Measurements from ENCODE around the gene KDSR.
"Not testable (repeated sequence)": the region's sequence is repeated elsewhere in the genome, so short reads cannot be mapped to it uniquely, and the experiment has no call there.

KDSR gene

DNA sequence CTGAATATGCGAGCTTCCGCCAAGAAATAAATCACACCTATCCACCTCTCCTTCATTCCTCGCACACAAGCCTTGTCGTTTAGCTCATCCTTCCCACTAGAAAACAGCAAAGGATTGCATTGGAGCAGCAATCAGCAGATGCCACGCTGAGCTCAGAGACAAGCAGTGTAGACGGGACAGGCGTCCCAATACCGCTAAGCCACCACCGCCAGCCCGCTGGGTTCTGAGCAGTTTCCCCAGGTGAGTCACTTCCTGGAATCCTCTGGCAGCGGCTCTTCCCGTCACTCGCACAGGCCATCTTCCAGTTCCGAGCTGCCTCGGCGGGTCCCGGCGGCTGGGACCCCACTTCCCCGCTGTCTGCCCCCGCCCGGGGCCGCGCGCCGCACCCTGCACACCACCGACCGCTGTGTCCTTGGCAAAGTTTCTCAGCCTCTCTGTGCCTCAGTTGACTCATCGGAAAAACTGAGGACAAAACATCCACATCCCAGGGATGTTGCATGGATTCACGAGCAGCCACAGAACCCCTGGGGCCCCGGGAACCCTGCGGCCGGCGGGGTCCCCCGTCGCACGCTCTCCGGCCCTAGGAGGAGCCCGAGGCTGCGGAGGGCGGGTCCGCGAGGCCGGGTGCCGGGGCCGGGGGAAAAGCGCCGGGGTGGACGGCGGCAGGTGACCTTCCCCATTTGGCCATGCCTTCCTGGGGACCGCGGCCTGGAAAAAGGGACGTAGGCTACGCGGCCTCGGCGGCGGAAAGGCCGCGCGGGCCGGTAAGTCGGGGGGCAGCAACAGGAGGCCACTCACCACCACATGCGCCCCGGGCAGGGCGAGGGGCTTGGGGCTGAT lies 573 bp downstream of the KDSR start:
- in situ Hi-C loops (cut with MboI; ENCODE audit: low sequenced_read_pairs) = no loop called here

DNA sequence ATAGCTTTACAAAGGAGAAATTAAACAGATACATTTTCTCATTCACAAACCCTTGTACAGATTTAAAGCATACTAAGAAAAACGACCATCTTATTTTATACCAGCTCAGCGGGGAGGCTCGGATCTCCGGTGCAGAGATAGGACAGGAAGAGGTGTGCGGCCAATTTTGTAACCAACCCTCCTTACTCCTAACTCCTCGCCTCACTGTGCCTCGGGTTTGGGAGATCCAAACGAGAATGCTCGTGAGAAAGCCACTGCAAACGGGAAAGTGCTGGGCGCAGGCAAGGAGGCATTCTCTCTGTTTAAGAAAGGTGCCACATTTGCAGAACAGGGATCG lies 1.2 kb downstream of the KDSR start:
- in situ Hi-C loops (cut with MboI; ENCODE audit: low sequenced_read_pairs) = no loop called here

DNA sequence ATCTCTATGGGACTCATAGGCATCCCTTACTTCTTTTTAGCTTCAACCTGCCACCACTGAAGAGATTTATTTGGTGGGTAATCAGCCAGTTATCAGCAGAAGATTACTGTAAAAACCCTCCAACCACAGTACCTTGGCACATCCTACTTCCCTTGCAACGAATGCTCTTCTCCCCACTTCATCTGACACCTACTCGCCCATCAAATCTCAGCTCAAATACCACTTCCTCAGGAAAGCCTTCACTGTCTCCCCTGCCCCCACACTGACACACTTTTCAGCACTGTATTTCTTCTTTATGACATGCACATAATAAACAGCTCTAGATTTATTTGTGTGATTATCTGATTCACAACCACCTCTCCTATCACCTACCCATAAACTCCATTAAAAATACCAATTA lies 3.1 kb downstream of the KDSR start:
- in situ Hi-C loops (cut with MboI; ENCODE audit: low sequenced_read_pairs) = no loop called here

DNA sequence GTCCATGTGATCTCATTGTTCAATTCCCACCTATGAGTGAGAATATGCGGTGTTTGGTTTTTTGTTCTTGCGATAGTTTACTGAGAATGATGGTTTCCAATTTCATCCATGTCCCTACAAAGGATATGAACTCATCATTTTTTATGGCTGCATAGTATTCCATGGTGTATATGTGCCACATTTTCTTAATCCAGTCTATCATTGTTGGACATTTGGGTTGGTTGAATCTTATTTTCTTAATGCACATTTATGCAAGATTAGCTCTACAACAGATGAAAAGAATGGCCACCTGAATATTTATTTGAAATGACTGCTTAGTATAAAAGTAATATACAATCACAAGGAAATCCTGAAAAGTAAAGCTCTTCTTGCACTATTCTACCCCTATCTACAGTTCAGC lies 3.6 kb downstream of the KDSR start:
- in situ Hi-C loops (cut with MboI; ENCODE audit: low sequenced_read_pairs) = not testable (repeated sequence)

DNA sequence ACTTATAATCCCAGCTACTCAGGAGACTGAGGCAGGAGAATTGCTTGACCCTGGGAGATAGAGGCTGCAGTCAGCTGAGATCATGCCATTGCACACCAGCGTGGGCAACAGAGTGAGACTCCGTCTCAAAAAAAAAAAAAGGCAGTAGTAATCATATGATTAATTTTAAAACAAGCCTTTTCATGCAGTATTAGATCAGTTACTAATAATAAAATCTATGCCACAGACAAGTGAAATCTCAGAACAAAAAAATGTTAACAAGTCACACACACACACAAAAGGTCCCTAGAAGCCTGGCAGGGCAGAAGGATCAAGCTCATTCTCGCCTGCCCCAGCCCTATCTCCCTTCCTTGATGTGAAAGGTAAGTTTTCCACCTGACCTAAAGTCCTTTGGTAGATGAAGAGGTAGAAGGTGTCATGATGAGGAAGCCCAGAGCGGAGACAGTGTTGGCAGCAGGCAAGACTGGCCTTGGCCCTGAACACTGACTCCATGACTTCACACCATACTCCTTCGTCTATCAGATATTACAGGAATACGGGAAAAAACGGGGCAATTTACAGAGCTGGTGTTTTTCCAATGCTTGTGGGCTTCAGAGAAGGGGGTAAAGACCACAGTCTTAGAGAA lies 10.6 kb downstream of the KDSR start:
- in situ Hi-C loops (cut with MboI; ENCODE audit: low sequenced_read_pairs) = no loop called here

DNA sequence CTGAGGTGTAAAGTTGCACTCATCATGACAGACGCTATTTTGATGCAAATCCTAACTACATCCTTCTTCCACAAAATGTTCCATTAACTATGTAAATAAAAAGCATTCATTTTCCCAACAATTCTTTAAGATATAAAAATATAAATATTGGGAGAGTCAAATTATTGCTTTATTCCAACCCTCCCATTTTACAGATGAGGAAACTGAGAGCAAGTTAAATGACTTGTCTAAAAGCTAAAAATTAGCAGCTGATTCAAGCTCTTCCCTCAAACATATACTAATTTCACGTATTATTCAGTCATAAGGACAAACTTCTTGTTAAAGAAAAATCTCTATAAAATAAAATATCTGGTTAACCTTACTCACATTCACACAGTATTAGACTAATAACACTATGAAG lies 16.8 kb downstream of the KDSR start:
- in situ Hi-C loops (cut with MboI; ENCODE audit: low sequenced_read_pairs) = no loop called here

DNA sequence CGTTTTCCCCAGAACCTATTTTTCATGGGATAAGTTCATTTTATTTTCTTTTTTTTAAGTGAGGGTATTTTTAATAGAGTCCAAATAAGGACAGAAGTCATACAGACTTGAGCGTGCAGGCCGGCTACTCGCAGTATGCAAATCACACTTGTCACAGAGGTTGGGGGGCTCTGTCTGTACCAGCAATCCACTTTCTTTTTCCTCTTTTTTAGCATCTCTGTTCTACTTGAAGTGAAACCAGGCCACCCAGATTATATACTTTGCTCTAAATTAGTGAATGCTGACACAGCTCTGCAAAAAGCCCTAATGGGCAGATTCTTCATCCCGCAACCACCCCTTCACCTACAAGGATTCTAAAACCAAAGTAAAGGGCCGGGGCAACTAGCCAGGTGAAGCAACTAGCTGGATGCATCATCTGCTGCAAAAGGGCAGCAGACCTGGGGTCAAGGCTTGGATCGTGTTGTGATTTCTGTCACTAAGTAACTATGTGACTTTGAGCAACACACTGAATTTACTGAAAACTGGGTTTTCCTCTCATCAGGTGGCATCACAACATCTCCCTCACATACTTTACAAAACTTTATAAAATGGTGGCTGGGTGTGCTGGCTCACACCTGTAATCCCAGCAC lies 18.4 kb downstream of the KDSR start:
- in situ Hi-C loops (cut with MboI; ENCODE audit: low sequenced_read_pairs) = no loop called here

DNA sequence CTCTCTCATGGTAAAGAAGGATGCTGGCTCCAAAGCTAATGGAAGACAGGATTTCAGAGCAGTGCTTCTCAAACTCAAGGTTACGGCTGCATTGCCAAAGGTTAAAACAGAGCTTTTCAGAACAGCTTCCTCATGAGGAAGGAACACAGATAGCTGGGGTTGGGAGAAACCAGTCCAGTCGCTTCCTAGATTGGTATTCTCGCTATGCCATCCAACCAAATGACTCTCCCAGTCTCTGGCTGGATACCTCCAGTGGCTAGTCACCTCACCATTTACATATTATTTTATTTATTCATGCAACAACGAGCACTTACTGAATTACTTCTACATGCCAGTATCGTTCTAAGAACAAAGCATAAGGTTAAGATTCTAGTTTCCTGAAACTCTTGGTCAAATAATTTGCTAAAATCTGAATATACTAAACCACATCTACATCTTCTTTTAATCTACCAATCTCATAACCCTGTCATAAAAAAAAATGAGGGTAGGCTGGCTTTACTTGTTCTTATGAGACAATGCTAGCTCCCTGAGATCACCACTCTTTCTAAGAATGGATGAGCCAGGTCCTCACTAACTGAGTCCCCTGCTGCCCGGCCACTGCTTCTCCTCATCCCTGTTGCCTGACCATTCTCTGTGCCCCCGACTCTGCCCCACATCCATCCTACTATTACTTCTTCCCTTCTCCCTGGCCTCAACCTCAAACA lies 20.4 kb downstream of the KDSR start:
- in situ Hi-C loops (cut with MboI; ENCODE audit: low sequenced_read_pairs) = no loop called here

DNA sequence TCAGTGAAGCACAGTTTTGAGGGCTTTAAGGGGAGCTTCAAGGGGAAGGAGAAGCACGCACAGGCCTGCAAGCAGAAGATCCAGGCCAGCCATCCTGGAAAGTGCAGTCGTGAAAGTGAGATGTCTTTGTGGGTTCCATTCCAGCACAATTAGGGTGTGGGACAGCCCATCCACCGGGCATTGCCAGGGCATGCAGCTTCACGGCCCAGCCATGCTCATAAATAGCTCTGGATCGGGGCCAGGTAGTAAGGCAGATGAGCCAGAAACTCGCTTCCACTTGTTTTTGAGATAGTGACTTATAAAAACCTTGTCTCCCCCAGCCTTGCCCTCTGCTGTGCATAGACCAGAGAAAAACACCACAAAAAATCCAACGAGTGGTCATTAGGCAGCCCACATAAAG lies 21.0 kb downstream of the KDSR start:
- in situ Hi-C loops (cut with MboI; ENCODE audit: low sequenced_read_pairs) = no loop called here

DNA sequence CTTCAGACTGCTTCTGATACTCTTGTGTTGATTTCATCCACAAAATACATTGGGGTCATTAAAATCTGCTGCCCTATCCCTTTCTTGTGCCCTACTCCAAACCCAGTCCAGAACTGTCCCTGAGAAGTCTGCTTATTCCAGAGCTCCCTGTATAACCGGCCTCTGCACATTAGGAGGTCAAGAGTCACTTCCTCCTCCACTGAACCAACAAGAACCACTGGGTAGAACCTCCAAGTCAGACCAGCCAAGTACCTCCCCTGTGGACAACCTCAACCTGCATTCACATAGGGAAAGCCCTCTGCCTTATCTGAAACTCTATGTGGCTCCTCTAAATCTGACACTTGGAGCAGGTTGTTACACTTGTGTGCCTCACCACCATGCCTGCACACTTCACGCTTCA lies 22.1 kb downstream of the KDSR start:
- in situ Hi-C loops (cut with MboI; ENCODE audit: low sequenced_read_pairs) = no loop called here

DNA sequence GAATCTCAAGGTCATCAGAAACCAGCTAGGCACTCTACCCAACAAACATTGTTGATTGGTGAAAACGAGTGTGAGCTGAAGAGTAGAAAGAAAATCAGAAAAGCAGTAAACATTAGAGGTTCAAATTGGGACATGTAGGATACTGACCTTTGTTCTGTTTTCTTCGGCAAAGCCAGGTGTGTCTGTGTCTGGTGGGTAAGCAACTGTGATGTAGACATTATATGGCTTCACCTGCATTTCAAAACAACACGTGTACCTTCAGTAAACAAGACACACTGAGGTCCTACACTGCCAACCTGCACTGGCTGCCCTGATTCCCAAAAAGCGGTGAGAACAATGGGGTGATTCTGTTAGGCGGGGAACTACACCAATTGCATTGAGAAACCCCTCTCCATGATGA lies 22.7 kb downstream of the KDSR start:
- in situ Hi-C loops (cut with MboI; ENCODE audit: low sequenced_read_pairs) = no loop called here

DNA sequence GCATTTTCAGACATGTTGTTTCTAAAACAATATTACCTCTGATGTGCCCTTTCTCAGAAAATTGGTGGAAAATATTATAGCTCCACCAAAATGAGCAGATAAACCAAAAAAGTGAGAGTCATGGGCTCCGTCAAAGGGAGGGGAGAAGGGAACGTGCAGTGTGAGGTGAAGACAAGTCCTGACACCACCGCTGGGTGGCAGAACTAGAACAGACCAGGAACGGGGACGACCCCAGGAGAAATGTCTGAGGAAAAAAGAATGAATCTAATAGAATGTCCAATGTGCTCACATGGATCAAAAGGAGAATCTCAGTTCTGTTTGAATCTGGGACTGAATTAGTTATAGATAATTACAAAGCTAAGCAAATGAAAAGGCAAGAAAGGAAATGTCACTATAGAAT lies 24.8 kb downstream of the KDSR start:
- in situ Hi-C loops (cut with MboI; ENCODE audit: low sequenced_read_pairs) = no loop called here

DNA sequence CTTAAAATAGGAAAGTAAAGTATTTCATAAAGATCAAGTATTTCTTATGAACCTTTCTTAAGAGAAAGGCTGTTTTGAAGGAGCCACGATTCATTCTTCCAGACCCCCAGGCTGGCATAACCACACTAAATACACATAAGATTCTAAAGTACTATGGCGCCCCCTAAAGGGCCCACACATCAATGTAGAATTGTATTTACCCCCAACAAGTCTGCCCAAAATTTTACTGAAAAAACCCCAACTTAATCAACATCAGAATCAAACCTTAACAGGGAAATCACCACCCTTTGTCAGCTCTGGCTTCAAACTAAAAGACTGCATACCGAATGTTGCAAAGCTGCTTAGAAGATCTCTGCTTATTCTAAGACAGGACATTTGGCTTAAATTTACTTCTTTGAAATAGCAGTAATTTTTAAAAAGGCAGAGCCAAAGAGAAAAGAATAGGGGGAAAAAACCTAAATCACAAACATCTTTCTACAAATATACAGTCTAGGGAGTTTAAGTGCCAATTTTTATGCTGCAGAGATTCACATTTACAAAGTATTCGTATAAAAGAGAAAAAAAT lies 27.0 kb downstream of the KDSR start:
- in situ Hi-C loops (cut with MboI; ENCODE audit: low sequenced_read_pairs) = no loop called here

DNA sequence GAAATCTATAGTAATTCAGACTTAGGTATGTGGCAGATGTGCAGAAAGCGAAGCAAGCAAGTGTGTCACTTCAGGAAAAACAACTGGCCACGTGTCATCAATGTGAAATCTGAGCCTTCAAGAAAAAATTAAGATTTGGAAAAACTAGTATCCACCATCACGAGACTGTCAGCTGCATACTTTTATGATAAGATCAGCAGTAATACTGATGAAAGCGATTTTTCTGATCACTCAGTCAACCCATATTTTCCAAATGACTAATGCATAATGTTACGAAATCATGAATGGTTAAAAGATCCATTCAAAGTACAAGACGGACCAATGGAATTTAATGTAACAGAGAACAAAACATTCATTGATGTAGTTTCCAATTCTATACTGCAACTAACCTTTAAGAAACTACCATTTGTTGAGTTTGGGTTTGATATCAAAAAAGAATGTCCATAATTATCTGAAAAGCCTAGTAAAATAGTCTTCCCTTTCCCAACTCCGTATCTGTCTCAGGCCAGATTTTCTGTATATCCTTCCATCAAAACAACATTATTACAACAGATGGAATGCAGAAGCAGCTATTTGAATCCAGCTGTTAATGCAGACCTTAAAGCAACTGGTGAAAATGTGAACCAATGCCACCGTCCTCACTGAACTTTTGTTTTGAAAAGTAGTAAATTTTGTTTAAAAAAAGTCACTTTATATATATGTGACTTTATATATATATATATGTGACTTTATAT lies 30.5 kb downstream of the KDSR start:
- in situ Hi-C loops (cut with MboI; ENCODE audit: low sequenced_read_pairs) = no loop called here

DNA sequence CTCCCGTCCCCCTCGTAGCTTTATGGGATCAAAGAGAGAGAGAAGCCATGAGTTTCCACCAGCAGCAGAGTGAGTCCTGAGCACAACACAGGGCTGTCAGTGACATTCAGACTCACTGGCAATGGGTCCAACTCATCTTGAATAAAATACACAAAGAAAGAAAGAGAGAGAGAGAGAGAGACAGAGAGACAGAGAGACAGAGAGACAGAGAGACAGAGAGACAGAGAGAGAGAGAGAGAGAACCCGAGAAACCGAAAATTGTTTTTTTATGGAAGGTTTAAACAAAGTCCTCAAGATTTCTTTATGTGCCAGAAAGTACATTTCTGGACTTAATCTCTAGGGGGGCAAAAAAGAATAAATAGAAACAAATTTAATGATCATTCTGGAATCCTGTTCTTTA lies 35.9 kb downstream of the KDSR start:
- in situ Hi-C loops (cut with MboI; ENCODE audit: low sequenced_read_pairs) = no loop called here

DNA sequence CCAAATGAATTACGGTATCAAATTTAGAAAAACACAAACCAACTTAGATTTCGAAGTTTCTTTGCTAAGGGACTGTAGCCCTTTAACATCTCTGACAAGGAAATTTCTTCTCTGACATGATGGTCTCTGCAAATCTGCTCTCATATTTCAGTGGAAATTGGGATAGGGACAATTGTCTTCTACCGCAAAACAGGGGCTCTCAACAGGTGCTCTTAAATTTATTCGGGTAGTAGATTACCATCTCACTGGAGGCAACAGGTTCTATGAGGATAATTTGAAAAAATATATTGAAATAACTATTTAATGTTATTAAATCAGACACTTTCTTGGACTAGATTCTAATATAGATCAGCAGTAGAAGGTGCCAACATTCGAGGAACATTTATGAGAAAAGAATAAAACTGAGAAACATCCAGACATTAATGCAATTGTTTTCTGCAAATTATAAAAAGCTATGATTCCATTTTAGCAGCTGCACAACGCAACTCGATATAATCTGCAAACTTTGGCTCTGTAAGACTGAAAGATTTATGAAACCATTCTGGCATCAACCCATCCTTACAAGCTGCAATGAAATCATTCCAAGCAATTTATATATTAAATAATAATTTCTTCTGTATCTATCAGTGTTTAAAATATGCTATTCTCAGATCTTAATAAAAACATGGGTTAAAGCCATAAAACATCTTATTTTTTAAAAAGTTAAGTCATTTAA lies 37.4 kb downstream of the KDSR start:
- in situ Hi-C loops (cut with MboI; ENCODE audit: low sequenced_read_pairs) = loop anchor here (10.0 kb wide), 1 partner anchor 315 kb away; no protein-coding TSS in a partner anchor

DNA sequence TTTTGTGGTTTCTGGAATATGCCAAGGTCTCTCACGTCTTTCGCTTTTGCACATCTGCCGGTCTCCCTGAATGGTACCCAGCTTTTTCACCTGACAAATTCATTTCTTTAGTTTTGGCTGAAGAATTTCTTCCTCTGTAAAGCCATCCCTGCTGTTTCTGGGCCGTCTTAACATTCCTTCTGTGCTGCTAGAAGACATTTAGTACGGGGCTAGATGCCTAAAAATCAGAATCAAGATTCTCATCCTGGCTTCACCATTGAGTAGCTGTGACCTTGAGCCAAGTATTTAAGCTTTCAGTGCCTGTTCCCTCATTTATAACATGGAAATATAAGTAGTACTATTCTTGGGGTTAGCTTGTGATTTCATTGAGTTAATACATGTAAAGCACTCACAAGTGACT lies 41.0 kb downstream of the KDSR start:
- in situ Hi-C loops (cut with MboI; ENCODE audit: low sequenced_read_pairs) = loop anchor here (10.0 kb wide), 1 partner anchor 311 kb away; no protein-coding TSS in a partner anchor

DNA sequence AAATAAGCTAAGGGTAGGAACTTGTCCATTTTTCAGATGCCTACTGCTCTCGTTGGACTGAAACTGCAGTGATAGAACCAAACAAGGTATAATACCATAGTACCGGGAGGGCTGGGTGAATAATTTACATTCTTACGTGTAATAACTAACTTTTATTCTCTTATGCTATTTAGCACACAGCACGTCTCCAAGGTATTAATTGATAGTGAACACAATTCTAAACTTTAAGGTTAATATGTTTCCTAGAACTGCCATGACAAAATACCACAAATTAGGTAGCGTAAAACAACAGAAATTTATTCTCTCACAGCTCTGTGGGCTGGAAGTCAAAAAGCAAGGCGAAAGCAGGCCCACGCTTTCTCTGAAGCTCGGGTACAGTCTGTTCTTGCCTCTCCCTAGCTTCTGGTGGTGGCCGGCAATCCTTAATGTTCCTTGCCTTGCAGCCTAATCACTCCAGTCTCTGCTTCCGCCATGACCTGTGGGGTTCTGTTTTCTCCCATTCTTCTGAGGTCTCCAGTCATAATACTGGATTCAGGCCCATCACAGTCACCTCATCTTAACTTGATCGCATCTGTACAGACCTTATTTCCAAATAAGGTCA lies 41.8 kb downstream of the KDSR start:
- in situ Hi-C loops (cut with MboI; ENCODE audit: low sequenced_read_pairs) = loop anchor here (10.0 kb wide), 1 partner anchor 310 kb away; no protein-coding TSS in a partner anchor

DNA sequence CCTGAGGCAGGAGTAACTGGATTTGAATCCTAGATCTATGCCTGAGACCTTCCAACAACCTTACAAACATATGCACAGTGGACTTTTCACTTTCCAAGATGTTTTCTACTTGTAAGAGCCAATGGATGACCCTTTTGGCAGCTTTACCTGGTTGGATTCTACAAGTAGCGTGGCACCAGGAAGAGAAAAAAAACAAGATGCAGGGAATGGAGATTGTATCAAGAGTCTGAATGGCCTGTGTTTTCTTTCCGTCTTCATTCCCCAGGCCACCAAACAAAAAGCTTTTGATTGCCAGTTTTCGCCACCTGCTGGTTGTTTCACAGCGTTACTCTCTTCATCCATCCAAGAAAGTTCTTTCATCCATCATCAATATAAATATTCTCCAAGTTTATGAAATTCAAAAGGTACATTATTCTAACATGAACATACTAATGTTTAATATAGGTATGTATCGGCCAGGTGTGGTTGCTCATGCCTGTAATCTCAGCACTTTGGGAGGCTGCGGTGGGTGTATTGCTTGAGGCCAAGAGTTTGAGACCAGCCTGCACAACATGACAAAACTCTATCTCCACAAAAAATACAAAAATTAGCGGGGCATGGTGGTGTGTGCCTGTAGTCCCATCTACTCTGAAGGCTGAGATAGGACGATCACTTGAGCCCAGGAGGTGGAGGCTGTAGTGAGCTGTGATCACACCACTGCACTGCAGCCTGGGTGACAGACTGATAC lies 43.9 kb downstream of the KDSR start:
- in situ Hi-C loops (cut with MboI; ENCODE audit: low sequenced_read_pairs) = loop anchor here (10.0 to 25.0 kb wide), 2 partner anchors 186 to 308 kb away; no protein-coding TSS in a partner anchor

All from HL-60/S4 treated with retinoic acid at 250 ng/mL for 4 days and 3 days (cell line).